Measurements from ENCODE around the gene SLC1A3. TPM values are rescaled to one million over a fixed set of nuclear protein-coding genes. Genes with fewer than 3 reads are reported as not detected.
"Not testable (repeated sequence)": the region's sequence is repeated elsewhere in the genome, so short reads cannot be mapped to it uniquely, and the experiment has no call there.

The SLC1A3 gene
- 17.0 and 27.2 TPM in 2 replicates for total RNA-seq (2014; rRNA removed; shearing (Covaris generic))

GRCh38 chr5:36606428-36607113 is at the start of gene SLC1A3:
SLC1A3 (plus strand) TSS chr5:36606606; CDS start chr5:36608424, 1,818 bp downstream.
- DNase-seq (ENCODE audit: low read depth): peak; percentile 93

- DNase-seq (ENCODE audit: low read depth): no peak
These were observed 47.8 kb upstream of the SLC1A3 start for GRCh38 chr5:36558641-36559040.

- no peak for DNase-seq (ENCODE audit: low read depth)
These were observed 44.8 kb upstream of the SLC1A3 start for GRCh38 chr5:36561601-36562000.

GRCh38 chr5:36569491-36569890 is 36.9 kb upstream of the SLC1A3 start:
- peak; percentile 74 for DNase-seq (ENCODE audit: low read depth)

GRCh38 chr5:36570301-36571095 is 35.9 kb upstream of the SLC1A3 start:
- DNase-seq (ENCODE audit: low read depth): peak; percentile 82

- no peak for DNase-seq (ENCODE audit: low read depth)
These were observed 34.9 kb upstream of the SLC1A3 start for GRCh38 chr5:36571401-36572042.

GRCh38 chr5:36573438-36573837 is 33.0 kb upstream of the SLC1A3 start:
- peak; percentile 91 for DNase-seq (ENCODE audit: low read depth)

GRCh38 chr5:36575361-36575781 is 31.0 kb upstream of the SLC1A3 start:
- peak; percentile 78 for DNase-seq (ENCODE audit: low read depth)

GRCh38 chr5:36576721-36577120 is 29.7 kb upstream of the SLC1A3 start:
- peak; percentile 61 for DNase-seq (ENCODE audit: low read depth)

- DNase-seq (ENCODE audit: low read depth): not testable (repeated sequence)
These were observed 26.5 kb upstream of the SLC1A3 start for GRCh38 chr5:36579858-36580257.

- no peak for DNase-seq (ENCODE audit: low read depth)
These were observed 25.3 kb upstream of the SLC1A3 start for GRCh38 chr5:36581070-36581469.

GRCh38 chr5:36584009-36584875 is 22.2 kb upstream of the SLC1A3 start:
- no peak for DNase-seq (ENCODE audit: low read depth)

- DNase-seq (ENCODE audit: low read depth): no peak
These were observed 20.7 kb upstream of the SLC1A3 start for GRCh38 chr5:36585701-36586100.

- no peak for DNase-seq (ENCODE audit: low read depth)
These were observed 19.1 kb upstream of the SLC1A3 start for GRCh38 chr5:36587354-36587753.

GRCh38 chr5:36589735-36590134 is 16.7 kb upstream of the SLC1A3 start:
- DNase-seq (ENCODE audit: low read depth): not testable (repeated sequence)

- no peak for DNase-seq (ENCODE audit: low read depth)
These were observed 15.7 kb upstream of the SLC1A3 start for GRCh38 chr5:36590513-36591286.

GRCh38 chr5:36593867-36594266 is 12.5 kb upstream of the SLC1A3 start:
- DNase-seq (ENCODE audit: low read depth): no peak

GRCh38 chr5:36596247-36596646 is 10.2 kb upstream of the SLC1A3 start:
- no peak for DNase-seq (ENCODE audit: low read depth)

- no peak for DNase-seq (ENCODE audit: low read depth)
These were observed 9.7 kb upstream of the SLC1A3 start for GRCh38 chr5:36596756-36597155.

- no peak for DNase-seq (ENCODE audit: low read depth)
These were observed 8.4 kb upstream of the SLC1A3 start for GRCh38 chr5:36598045-36598444.

All from M059J (cell line).